GM19238 (cell line): ENCODE data around the gene DUSP8.
"Not testable (repeated sequence)": the region's sequence is repeated elsewhere in the genome, so short reads cannot be mapped to it uniquely, and the experiment has no call there.

Experiments
- DNase-seq: peaks from one replicate; pipeline ENCODE4 v3.0.0; 2011; ENCODE audit warnings: low spot score; ENCODE audit not compliant: insufficient read length

DUSP8 gene, protein sequence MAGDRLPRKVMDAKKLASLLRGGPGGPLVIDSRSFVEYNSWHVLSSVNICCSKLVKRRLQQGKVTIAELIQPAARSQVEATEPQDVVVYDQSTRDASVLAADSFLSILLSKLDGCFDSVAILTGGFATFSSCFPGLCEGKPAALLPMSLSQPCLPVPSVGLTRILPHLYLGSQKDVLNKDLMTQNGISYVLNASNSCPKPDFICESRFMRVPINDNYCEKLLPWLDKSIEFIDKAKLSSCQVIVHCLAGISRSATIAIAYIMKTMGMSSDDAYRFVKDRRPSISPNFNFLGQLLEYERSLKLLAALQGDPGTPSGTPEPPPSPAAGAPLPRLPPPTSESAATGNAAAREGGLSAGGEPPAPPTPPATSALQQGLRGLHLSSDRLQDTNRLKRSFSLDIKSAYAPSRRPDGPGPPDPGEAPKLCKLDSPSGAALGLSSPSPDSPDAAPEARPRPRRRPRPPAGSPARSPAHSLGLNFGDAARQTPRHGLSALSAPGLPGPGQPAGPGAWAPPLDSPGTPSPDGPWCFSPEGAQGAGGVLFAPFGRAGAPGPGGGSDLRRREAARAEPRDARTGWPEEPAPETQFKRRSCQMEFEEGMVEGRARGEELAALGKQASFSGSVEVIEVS

DNA sequence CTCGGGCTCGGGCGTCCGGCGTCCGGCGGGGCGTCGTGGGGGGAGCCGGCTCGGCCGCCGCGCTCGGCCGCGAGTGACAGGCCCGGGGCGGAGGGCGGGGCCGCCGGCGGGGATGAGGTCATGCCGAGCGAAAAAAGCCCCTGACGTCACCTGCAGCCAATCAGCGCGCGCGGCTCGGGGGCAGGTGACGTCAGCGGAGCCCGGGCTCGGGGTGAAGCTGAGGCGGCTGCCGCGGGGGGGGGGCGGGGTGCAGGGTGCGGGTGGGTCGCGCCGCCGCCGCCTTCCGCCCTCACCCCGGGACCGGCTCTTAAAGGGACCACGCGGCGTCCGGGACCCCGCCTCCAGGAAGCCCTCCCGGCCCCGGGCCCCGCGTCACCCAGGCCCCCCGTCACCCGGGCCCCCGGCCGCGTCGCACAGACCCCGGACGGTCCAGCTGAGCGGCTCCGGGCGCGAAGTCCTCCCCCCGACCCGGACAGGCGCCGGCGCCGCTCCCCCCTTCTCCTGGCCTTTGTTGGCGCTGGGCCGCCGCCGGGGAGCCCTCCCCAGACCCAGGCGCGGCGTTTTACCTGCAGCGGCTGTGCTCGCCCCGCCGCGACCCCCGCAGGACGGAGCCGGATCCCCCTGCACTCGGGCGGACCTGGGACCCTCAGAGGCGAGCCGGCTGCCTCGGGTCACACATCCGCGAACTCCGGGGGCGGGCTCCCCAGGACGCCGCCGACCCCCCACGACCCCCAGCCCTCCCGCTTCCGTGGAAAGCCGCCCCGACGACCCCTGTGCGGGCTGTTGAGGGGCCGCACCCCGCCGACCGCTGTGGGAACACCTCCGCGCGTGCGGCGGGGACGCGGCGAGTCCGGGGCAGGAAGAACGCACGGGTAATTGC is at the start of gene DUSP8:
Gene DUSP8, minus strand, starts transcription at position 75 of the 880 bp plus-strand sequence. CDS start 6,445 bp downstream, outside the sequence.
- peak; percentile 91 for DNase-seq

DNA sequence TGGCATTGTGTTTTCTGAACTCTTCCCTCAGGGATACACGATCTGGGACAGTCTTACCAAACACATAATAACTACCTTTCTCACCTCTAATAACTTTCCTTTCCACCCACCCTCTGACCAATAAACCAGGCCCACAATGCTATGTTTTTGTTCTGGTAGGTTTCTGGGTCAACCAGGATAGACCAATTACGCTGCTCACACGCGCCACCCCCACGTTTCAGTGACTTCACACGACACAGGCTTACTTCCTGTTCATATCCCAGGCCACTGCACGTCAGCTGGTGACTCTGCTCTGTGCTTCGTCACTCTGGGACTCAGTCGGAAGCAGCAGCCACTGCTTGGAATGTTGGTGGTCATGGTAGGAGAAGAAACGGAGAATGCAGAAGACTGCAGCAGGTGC is 47.4 kb upstream of the DUSP8 start:
- no peak for DNase-seq

DNA sequence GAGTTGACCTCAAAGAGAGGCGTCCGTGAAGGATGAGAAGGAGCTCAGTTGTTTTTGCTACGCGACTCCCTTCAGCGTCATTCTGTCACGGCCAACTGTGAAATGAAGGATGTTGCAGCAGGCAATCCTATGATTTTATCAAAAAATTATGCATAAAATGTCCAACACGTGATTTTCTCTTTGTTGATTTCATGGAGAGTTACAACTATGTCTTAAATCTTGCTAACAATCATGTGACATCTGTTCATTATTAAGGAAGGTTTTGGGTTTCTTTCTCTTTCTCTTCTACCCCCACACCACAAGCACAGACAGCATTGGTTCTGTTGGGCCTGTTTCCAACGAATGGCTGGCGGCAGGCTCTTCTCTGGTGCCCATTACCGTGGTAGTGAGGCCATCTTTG is 46.2 kb upstream of the DUSP8 start:
- no peak for DNase-seq

DNA sequence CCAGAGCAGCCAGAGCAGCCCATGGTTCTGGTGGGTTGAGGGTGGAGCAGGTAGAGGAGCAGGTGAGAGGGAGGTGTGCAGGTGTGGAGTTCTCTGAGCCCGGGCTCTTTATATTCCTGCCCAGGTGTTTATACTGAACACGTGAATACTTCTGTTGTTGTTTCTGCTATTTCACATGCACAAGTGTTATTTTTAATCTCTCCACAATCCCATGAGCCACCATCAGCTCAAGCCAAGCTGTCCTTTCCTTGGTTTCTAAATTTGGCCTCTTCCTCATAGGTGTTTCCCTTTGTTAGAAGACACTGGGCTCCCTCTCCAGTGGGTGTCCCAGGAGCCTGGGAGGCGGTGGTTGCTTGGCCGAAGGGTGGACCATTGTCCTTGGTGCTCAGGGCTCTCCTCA is 36.3 kb upstream of the DUSP8 start, which contains the start of gene KRTAP5-3:
Gene KRTAP5-3, minus strand, starts transcription at position 101 of the 400 bp plus-strand sequence. Its CDS starts 78 bp downstream, at position 23.
- no peak for DNase-seq

DNA sequence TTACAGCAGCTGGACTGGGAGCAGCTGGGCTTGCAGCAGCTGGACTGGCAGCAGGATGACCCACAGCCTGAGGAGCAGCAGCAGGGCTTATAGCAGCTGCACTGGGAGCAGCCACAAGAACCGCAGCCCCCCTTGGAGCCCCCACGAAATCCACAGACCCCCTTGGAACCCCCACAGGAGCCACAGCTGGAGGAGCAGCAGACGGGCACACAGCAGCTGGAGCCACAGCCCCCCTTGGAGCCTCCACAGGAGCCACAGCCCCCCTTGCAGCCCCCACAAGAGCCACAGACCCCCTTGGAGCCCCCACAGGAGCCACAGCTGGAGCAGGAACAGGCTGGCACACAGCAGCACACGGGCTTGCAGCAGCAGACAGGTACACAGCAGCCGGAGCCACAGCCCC is 35.8 kb upstream of the DUSP8 start:
- DNase-seq, result not testable (repeated sequence)

DNA sequence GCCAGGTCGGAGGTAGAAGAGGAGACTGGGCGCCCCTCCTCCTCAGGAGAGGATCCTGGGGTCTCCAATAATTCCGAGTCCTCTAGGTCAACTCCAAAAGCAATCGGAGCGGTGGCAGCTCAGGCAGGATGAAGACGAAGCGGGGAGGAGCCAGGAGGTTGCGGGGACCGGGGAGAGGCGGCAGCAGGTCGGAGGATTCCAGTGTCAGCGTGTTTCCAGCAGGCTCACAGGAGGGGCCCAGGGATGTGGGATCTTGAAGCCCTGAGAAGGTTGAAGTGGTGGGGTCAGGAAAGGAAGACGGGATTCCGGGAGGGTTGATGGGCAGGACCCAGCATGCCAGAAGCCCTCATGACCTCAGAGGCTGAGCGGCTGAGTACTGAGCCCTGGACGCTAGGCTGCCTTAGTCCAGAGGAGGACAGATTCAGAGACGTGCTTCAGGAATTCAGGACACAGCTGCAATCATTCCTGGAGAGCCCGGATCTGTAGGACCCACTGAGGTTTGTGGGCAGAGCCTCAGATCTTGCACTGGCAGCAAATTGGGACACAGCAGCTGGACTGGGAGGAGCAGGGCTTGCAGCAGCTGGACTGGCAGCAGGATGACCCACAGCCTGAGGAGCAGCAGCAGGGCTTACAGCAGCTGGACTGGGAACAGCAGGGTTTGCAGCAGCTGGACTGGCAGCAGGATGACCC is 35.2 kb upstream of the DUSP8 start:
- DNase-seq, result not testable (repeated sequence)

DNA sequence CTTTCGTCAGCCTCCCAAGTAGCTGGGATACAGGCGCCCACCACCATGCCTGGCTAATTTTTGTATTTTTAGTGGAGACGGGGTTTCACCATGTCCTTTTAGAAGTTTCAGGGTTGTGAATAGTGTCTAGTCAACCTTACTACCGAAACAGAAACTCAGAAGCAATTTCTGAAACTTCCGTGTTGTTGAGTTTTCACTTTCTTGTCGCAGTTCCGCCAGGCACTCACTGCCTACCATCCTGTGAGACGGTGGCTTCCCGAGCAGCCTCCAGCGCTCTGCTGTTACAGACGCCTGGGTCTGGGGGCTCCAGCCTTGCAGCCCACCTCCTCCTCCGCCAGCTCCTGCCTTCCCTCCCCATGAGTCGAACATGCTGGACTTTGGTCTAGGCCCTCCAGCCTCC is 33.9 kb upstream of the DUSP8 start:
- peak; percentile 71 for DNase-seq

DNA sequence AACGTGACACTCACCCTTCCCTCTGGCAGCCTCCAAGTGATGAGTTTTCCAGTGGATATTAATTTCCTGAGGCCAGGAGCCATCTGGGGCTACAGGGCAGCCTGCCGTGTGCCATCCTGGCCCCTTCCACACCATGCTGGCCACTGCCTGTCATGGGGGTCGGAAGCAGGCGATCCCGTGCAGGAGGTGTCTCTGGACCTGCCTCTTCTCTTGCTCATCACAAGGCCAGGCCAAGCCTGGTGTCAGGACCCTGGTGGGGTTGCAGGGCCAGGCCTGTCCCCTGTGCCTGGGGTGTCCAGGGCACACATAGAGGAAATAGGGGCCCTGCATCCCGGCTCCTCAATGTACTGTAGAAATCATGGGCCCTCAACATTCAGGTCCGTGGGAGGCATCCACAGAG is 32.6 kb upstream of the DUSP8 start:
- DNase-seq, result no peak

DNA sequence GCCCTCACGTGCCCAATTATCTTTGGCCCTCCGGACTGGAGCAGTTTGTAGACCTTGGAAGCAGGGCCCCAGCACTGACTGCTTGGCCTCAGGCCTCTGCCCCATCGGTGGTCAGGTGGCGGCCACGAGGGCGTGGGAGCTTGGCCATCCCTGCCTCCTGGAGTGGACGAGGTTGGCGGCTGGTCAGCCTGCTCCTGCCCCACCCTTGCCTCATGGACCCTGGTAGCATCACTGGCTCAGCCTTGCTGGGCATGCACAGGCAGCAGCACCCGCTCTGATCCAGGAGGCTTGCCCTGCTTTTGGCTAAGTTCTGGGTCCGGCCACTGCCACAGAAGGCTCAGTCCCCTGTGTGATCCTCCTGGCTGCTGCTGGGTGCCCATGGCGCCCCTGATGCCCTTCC is 32.1 kb upstream of the DUSP8 start:
- DNase-seq, result no peak

DNA sequence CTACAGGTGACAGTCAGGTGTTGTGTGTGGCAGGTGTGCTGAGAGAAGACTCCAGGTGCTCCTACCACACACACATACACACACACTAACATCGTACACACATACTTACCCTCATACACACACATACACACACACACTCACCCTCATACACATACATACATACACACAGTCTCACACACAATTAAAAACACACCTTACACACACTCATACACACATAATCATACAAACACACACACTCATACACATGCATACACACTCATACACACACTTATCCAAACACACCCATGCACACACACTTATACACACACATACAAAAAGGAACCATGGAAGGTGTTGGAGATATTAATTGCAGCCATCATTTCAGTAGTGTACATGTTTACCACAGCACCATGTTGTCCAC is 31.6 kb upstream of the DUSP8 start:
- no peak for DNase-seq

DNA sequence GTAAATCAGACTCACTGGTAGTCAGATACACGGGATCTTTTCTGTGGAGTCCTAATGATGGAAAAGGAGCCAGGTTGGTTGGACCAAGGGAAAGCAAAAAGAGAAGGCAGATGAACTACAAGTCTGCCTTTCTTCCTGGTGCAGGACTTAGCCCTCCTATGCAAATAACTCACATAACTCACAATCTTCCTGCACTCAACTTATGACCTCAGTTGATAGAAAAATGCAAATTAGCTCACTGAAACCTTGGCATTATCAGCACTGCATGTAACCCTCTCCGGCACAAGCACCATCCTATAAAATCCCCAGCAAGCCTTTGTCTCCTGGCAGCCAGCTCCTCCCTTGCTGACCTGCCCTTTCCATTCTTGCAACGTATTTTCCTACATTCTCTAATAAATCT is 29.6 kb upstream of the DUSP8 start:
- not testable (repeated sequence) for DNase-seq

DNA sequence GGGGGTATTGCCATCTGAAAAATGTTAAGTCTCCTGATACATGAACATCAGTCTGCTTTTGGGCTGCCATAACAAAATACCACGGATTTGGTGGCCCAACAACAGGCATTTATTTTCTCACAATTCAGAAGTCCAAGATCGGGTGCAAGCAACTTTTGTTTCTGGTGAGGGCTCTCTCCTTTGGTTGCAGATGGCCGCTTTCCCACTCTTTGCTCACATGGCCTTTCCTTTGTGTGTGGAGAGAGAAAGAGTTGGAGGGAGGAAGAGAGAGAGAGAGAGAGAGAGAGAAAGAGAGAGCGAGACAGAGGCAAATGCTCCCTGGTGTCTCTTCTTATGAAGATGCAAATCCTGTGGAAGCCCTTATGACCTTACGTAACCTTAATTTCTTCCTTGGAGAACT is 28.6 kb upstream of the DUSP8 start:
- no peak for DNase-seq

DNA sequence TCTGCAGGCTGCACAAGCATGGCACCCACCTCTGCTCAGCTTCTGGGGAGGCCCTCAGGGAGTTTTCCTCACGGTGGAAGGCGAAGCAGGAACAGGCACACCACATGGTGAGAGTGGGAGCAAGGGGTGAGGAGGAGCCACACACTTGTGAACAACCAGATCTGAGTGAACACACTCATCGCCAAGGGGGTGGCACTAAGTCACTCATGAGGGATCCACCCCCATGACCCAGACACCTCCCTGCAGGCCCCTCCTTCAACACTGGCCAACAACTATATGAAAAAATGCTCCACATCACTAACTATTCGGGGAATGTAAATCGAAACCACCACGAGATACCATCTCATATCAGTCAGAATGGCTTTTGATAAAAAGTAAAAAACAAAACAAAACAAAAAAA is 26.7 kb upstream of the DUSP8 start:
- DNase-seq, result no peak

DNA sequence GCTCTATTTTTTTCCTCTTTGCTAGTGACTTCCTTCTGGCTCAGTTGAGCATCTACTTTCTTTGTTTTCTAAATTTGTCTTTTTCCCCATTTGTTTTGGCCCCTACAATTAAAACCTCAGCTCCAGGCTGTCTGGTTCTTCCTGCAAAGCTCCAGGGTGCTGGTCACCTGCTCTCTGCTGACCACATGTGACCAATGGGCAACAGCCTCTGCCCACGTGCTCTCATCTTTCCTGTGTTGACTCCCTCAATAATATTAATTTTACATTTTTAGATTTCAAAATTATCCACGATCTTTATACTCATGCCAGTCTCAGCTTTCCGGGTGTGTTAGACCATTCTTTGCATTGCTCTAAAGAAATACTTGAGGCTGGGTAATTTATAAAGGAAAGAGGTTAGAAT is 26.3 kb upstream of the DUSP8 start:
- not testable (repeated sequence) for DNase-seq

DNA sequence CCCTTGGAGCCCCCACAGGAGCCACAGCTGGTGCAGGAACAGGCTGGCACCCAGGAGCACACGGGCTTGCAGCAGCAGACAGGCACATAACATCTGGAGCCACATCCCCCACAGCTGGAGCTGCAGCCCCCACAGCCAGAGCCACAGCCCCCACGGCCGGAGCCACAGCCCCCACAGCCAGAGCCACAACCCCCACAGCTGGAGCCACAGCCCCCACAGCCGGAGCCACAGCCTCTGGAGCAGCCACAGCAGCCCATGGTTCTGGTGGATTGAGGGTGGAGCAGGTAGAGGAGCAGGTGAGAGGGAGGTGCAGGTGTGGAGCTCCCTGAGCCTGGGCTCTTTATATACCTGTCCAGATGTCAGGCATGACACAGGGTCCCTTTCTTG is 25.9 kb upstream of the DUSP8 start, which contains the start of gene KRTAP5-2:
Gene KRTAP5-2, minus strand, starts transcription at position 301 of the 387 bp plus-strand sequence. Its CDS starts 44 bp downstream, at position 257.
- DNase-seq, result no peak

DNA sequence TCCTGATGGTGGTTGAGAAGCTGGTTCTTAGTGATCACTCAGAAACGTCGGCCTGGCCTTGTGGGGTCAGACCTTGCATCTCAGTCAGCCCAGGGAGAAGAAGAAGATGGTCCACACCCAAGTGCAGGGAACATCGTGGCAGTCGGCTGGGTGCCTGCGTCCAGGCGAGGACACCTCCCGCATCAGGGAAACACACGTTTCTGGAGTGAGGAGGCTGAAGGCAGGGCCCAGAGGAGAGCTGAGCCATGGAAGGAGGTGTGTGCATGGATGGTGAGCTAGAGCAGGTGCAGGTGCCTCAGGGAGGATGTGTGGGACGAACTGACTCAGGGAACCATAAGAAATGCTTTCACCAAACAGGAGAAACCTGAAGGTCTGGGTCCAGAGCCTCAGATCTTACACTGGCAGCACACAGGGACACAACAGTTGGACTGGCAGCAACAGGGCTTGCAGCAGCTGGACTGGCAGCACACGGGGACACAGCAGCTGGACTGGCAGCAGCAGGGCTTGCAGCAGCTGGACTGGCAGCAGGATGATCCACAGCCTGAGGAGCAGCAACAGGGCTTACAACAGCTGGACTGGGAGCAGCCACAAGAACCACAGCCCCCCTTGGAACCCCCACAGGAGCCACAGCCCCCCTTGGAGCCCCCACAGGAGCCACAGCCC is 25.4 kb upstream of the DUSP8 start:
- DNase-seq, result no peak

DNA sequence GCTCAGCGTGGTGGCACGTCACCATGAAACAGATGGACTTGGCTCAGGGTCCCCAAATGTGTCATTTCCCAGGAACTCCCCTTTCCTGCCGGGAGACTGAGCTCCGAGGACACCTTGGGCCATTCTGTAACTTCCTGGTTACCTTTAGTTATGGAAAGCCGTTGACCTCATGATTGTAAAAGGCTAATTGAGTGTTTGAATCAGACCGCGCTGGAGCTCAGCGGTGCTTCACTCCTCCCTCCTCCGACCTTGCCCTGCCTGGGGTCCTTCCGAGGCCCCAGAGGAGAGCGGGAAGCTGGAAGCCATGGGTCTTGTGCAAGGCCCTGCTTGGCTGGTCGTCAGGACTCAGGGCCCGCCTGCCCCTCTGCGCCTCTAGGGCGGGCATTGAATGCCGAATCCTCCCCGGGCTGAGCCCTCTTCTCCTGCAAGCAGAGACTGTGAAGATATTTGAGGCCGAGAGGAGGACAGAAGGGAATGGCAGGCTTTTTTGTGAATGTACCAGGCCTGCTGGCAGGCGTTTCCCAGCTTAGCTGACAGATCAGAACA is 24.6 kb upstream of the DUSP8 start:
- not testable (repeated sequence) for DNase-seq

DNA sequence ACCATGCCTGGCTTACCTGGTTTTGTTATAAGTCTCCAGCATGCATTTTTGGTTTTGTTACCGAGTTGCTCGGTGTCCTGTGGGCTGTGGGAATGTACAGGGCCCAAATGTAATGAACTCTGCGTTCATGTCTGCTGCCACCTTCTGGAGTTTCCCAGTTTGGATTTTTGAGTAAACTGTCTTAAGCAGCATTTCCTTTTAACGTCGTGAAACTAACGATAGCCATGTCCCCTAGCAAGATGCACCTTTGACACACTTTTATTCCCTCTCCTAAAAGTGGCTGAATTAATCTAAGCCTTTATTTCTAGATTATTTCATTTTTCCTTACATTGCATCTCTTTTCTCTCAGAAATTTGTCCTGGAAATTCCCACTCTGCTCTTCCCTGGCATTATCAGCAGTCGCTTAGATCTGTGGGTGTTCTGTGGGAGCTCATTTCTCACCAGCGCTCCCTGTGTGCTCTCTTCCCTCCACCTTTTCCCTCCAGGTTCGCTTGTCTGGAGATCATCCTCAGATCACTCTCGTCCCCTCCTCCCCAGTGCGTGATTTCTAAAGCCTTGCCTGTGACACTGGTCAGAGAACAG is 24.0 kb upstream of the DUSP8 start:
- not testable (repeated sequence) for DNase-seq

DNA sequence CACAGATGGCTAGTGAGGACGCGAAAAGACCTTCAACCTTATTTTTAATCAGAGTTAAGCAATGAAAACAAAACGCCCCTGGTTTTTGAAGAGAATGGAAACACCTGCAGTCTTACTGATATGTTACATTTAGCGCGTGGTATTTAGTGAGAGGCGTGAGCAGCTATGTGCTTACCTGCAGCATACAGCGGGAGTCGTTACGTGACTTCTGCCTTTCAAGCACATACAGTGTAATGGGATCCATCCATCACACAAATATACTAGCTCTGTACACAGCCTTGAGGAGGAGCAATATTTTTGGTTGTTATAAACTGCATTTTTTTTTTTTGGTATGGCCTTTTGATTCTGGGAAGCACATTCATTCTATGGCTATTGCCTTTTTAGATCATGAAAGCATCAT is 20.6 kb upstream of the DUSP8 start:
- no peak for DNase-seq

DNA sequence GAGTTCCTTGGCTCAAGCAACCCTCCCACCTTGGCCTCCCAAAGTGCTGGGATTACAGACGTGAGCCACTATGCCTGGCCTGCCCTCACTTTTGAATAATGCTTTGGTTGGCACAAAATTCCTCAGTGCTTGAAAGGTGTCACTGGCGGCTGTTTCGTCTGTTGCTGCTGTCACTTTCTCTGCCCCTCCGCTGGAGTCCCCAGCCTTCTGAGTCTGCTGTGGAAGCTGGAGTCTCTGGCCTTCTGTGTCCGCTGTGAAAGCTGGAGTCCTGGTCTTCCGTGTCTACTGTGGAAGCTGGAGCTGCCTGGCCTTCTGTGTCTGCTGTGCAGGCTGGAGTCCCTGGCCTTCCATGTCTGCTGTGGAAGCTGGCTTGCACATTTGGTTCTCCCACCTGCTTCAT is 17.9 kb upstream of the DUSP8 start:
- no peak for DNase-seq
